GM18951 (cell line): ENCODE results near the gene SP9.

Experiments used
- POLR2A ChIP-seq: IDR thresholded peaks from 4 replicates; pipeline ENCODE4 v1.6.1; 2011; ENCODE audit warnings: mild to moderate bottlenecking; ENCODE audit not compliant: insufficient read length, insufficient read depth; ENCODE audit errors: extremely low read depth
- in situ Hi-C: fragments of 300-500 bp; cut with MboI; formaldehyde crosslinking; loops from one replicate; pipeline ENCODE4 v1.12.0; 2022; ENCODE audit warnings: low sequenced_read_pairs, mixed read lengths, inconsistent platforms; ENCODE audit not compliant: unreplicated experiment

SP9 gene

GRCh38 chr2:174334781-174335251 is at the start of gene SP9:
Gene SP9 (plus strand): TSS chr2:174334954. CDS start chr2:174335093, 139 bp downstream.
- no peak for TF ChIP-seq POLR2A
- in situ Hi-C loops, result loop anchor here (25.0 kb wide), 1 partner anchor 923 kb away; no protein-coding TSS in a partner anchor

- in situ Hi-C loops, result no loop called here
- no peak for TF ChIP-seq POLR2A
Measured at GRCh38 chr2:174286172-174286571, 48.6 kb upstream of the SP9 start.

- no peak for TF ChIP-seq POLR2A
- in situ Hi-C loops, result no loop called here
Measured at GRCh38 chr2:174292908-174293307, 41.8 kb upstream of the SP9 start.

GRCh38 chr2:174300114-174300513 is 34.6 kb upstream of the SP9 start:
- in situ Hi-C loops, result no loop called here
- no peak for TF ChIP-seq POLR2A

GRCh38 chr2:174312581-174313234 is 22.0 kb upstream of the SP9 start:
- in situ Hi-C loops, result no loop called here
- TF ChIP-seq POLR2A, result no peak

GRCh38 chr2:174322149-174322548 is 12.6 kb upstream of the SP9 start:
- in situ Hi-C loops, result no loop called here
- TF ChIP-seq POLR2A, result no peak

GRCh38 chr2:174322746-174323145 is 12.0 kb upstream of the SP9 start:
- no peak for TF ChIP-seq POLR2A
- in situ Hi-C loops, result no loop called here

GRCh38 chr2:174324530-174324929 is 10.2 kb upstream of the SP9 start:
- TF ChIP-seq POLR2A, result no peak
- in situ Hi-C loops, result no loop called here

- no peak for TF ChIP-seq POLR2A
- in situ Hi-C loops, result loop anchor here (25.0 kb wide), 1 partner anchor 913 kb away; no protein-coding TSS in a partner anchor
Measured at GRCh38 chr2:174325373-174326160, 9.2 kb upstream of the SP9 start.

- in situ Hi-C loops, result loop anchor here (25.0 kb wide), 1 partner anchor 914 kb away; no protein-coding TSS in a partner anchor
- TF ChIP-seq POLR2A, result no peak
Measured at GRCh38 chr2:174326161-174327020, 8.4 kb upstream of the SP9 start.

GRCh38 chr2:174327021-174327840 is 7.5 kb upstream of the SP9 start:
- in situ Hi-C loops, result loop anchor here (25.0 kb wide), 1 partner anchor 915 kb away; no protein-coding TSS in a partner anchor
- no peak for TF ChIP-seq POLR2A

- TF ChIP-seq POLR2A, result no peak
- in situ Hi-C loops, result loop anchor here (25.0 kb wide), 1 partner anchor 915 kb away; no protein-coding TSS in a partner anchor
Measured at GRCh38 chr2:174327841-174328113, 7.0 kb upstream of the SP9 start.

GRCh38 chr2:174328114-174328960 is 6.4 kb upstream of the SP9 start:
- in situ Hi-C loops, result loop anchor here (25.0 kb wide), 1 partner anchor 916 kb away; no protein-coding TSS in a partner anchor
- no peak for TF ChIP-seq POLR2A
